HEK293T (cell line): Measurements from ENCODE around the gene MAP3K8.

Experiments used
- ARNT ChIP-seq: fragments of 450-650 bp; IDR thresholded peaks from 2 replicates; pipeline ENCODE4 v1.6.1; 2017; ENCODE audit warnings: mild to moderate bottlenecking
- BHLHE40 ChIP-seq: fragments of 450-650 bp; IDR thresholded peaks from 2 replicates; pipeline ENCODE4 v1.6.1; 2016; ENCODE audit warnings: mild to moderate bottlenecking, moderate library complexity, borderline replicate concordance
- LEF1 ChIP-seq: fragments of 450-650 bp; IDR thresholded peaks from 2 replicates; pipeline ENCODE4 v1.6.1; 2017; ENCODE audit warnings: mild to moderate bottlenecking, borderline replicate concordance
- SP1 ChIP-seq: fragments of 450-650 bp; IDR thresholded peaks from 2 replicates; pipeline ENCODE4 v1.6.1; 2017
- ZNF384 ChIP-seq: fragments of 450-650 bp; IDR thresholded peaks from 2 replicates; pipeline ENCODE4 v1.6.1; 2016

- TF ChIP-seq ZNF384, result no peak
- TF ChIP-seq BHLHE40, result no peak
- no peak for TF ChIP-seq LEF1
- no peak for TF ChIP-seq SP1
- TF ChIP-seq ARNT, result no peak
Observed at GRCh38 chr10:30499816-30500215, 65.8 kb downstream of the MAP3K8 start.
